HepG2 (cell line): ENCODE results near the gene FAM20A. TPM values are rescaled to one million over a fixed set of nuclear protein-coding genes. Genes with fewer than 3 reads are reported as not detected.

ENCODE experiments used
- ATAD3A ChIP-seq: sonication (generic); formaldehyde crosslinking; IDR thresholded peaks from 2 replicates; pipeline ENCODE4 v1.4.0; 2020; ENCODE audit warnings: missing genetic modification reagents
- CREB1 ChIP-seq, 2 experiments: fragments of 450-650 bp in 1 of 2; IDR thresholded peaks; 2 replicates each; pipeline ENCODE4 v1.6.1; 2016 to 2017; ENCODE audit warnings: control low read depth in 1 of 2, mild to moderate bottlenecking in 1 of 2, missing compliant biosample characterization in 1 of 2, missing genetic modification characterization in 1 of 2
- ERF ChIP-seq: IDR thresholded peaks from 2 replicates; pipeline ENCODE4 v1.6.1; 2018; ENCODE audit warnings: missing biosample characterization, missing genetic modification reagents
- HNF4A ChIP-seq: sonication (generic); formaldehyde crosslinking; IDR thresholded peaks from 2 replicates; pipeline ENCODE4 v1.4.0; 2020; ENCODE audit warnings: missing genetic modification reagents
- ISL2 ChIP-seq: sonication (generic); formaldehyde crosslinking; IDR thresholded peaks from 2 replicates; pipeline ENCODE4 v1.5.0; 2020; ENCODE audit warnings: missing genetic modification reagents
- KMT2B ChIP-seq: IDR thresholded peaks from 2 replicates; pipeline ENCODE4 v1.6.1; 2016; ENCODE audit warnings: missing genetic modification reagents, missing compliant biosample characterization
- MED1 ChIP-seq: sonication (generic); formaldehyde crosslinking; IDR thresholded peaks from 2 replicates; pipeline ENCODE4 v1.4.0; 2020; ENCODE audit warnings: missing genetic modification reagents
- NRL ChIP-seq: sonication (generic); formaldehyde crosslinking; IDR thresholded peaks from 2 replicates; pipeline ENCODE4 v1.5.0; 2020; ENCODE audit warnings: missing genetic modification reagents, mild to moderate bottlenecking, moderate library complexity, borderline replicate concordance
- PCBP1 ChIP-seq: fragments of 200-400 bp; formaldehyde crosslinking; IDR thresholded peaks from 2 replicates; pipeline ENCODE4 v1.6.1; 2017; ENCODE audit warnings: mild to moderate bottlenecking, low read depth, low read length, borderline replicate concordance
- SNAI1 ChIP-seq: sonication (generic); formaldehyde crosslinking; IDR thresholded peaks from 2 replicates; pipeline ENCODE4 v1.5.0; 2020; ENCODE audit warnings: mild to moderate bottlenecking, missing genetic modification reagents, borderline replicate concordance
- SOX5 ChIP-seq: IDR thresholded peaks from 2 replicates; pipeline ENCODE4 v1.6.1; 2016; ENCODE audit warnings: borderline replicate concordance
- SRSF4 ChIP-seq: fragments of 200-400 bp; formaldehyde crosslinking; IDR thresholded peaks from one replicate; pipeline ENCODE4 v1.6.1; 2018; ENCODE audit warnings: mild to moderate bottlenecking, low read depth, low read length, moderate library complexity; ENCODE audit not compliant: poor library complexity, severe bottlenecking
- ZFP90 ChIP-seq: sonication (generic); formaldehyde crosslinking; IDR thresholded peaks from 2 replicates; pipeline ENCODE4 v1.8.0; 2022; ENCODE audit warnings: missing genetic modification reagents, mild to moderate bottlenecking, inconsistent platforms, borderline replicate concordance
- ZNF431 ChIP-seq: sonication (generic); formaldehyde crosslinking; IDR thresholded peaks from 2 replicates; pipeline ENCODE4 v1.9.0; 2022; ENCODE audit warnings: missing genetic modification reagents, low read depth, mild to moderate bottlenecking, borderline replicate concordance
- ZNF496 ChIP-seq: sonication (generic); formaldehyde crosslinking; IDR thresholded peaks from 2 replicates; pipeline ENCODE4 v1.8.1; 2023; ENCODE audit warnings: mild to moderate bottlenecking, moderate library complexity, missing genetic modification reagents; ENCODE audit not compliant: insufficient replicate concordance
- ZNF619 ChIP-seq: sonication (generic); formaldehyde crosslinking; IDR thresholded peaks from 2 replicates; pipeline ENCODE4 v1.4.0; 2020; ENCODE audit warnings: mild to moderate bottlenecking, missing genetic modification reagents
- ZNF644 ChIP-seq: IDR thresholded peaks from 2 replicates; pipeline ENCODE4 v1.6.1; 2016; ENCODE audit warnings: low read depth
- ZNF777 ChIP-seq: sonication (generic); formaldehyde crosslinking; IDR thresholded peaks from 2 replicates; pipeline ENCODE4 v1.4.0; 2020; ENCODE audit warnings: missing genetic modification reagents
- polyA plus RNA-seq, 8 experiments: library from polyadenylated mRNA; depleted of rRNA in 3 of 8; stranded (reverse) in 7 of 8; unstranded in 1 of 8; fragments of >200 nt; fragmentation: Illumina TruSeq in 4 of 8; extraction: Trizol in 4 of 8; gene quantifications; 2 replicates each; pipeline versions ENCODE4 v1.2.1 to v1.2.3, GENCODE V29; 2011 to 2016; ENCODE audit warnings: low read depth in 4 of 8, missing spikeins in 1 of 8, mixed read lengths in 1 of 8; ENCODE audit not compliant: insufficient read depth in 1 of 8
- total RNA-seq, 5 experiments: library from RNA; depleted of rRNA; stranded (reverse); fragments of >200 nt; fragmentation: Illumina TruSeq; extraction: Trizol; gene quantifications; 2 replicates each; pipeline ENCODE4 v1.2.3, GENCODE V29; 2016; ENCODE audit warnings: low read depth in 1 of 5
- TF ChIP-seq, protein P1 (sequence below): sonication (generic); formaldehyde crosslinking; conservative IDR thresholded peaks from 2 replicates; pipeline ENCODE4 v1.4.0; 2020; ENCODE audit warnings: missing genetic modification reagents
- TF ChIP-seq, protein P2 (sequence below): sonication (generic); formaldehyde crosslinking; IDR thresholded peaks from 2 replicates; pipeline ENCODE4 v1.8.0; 2022; ENCODE audit warnings: mild to moderate bottlenecking, missing genetic modification reagents, moderate library complexity
- TF ChIP-seq, protein P3 (sequence below): sonication (generic); formaldehyde crosslinking; IDR thresholded peaks from 2 replicates; pipeline ENCODE4 v1.4.0; 2020; ENCODE audit warnings: missing genetic modification reagents; ENCODE audit errors: not compliant biosample characterization
- TF ChIP-seq, protein P4 (sequence below): sonication (generic); formaldehyde crosslinking; IDR thresholded peaks from 2 replicates; pipeline ENCODE4 v1.8.1; 2023; ENCODE audit warnings: mild to moderate bottlenecking, moderate library complexity, missing genetic modification reagents
- TF ChIP-seq, protein P5 (sequence below): sonication (generic); formaldehyde crosslinking; IDR thresholded peaks from 2 replicates; pipeline ENCODE4 v1.4.0; 2020; ENCODE audit warnings: missing genetic modification reagents

The FAM20A gene
- total and polyA plus RNA-seq, 2 of the 13 experiments (the other 11 are each of a cell fraction or from before 2014, with no cell fraction given), result 9.3 to 20.7 TPM

DNA sequence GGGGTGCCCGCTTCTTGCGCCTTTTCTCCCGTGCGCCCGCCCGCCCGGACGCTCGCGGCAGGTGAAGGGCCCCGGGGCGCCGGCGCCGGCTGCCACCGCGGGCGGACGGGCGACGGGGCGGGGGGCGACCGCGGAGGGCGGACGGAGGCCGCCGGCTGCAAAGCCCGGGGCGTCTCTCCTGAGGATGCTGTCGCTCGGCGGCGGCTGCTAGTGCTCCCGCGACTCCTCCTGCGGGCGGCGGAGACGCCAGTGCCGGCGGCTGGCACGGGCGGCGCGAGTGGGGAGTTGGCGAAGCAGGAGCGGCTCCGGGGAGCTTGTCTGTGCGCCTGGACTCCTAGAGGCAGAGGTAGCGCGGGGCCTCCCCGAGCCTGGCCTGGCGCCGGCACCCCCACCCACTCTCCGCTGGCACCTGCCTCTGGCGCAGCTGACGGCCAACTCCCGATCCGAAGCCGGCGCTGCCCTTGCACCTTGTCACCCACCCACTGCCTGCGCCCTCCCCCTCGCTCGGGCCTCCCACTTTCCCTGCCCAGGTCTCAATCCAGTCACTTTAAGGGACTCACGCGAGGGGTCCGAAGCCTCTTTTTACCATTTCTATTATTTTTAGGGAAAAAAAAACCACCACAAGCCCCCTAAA, at the start of gene FAM20A (continued):
- TF ChIP-seq, protein P1, sequence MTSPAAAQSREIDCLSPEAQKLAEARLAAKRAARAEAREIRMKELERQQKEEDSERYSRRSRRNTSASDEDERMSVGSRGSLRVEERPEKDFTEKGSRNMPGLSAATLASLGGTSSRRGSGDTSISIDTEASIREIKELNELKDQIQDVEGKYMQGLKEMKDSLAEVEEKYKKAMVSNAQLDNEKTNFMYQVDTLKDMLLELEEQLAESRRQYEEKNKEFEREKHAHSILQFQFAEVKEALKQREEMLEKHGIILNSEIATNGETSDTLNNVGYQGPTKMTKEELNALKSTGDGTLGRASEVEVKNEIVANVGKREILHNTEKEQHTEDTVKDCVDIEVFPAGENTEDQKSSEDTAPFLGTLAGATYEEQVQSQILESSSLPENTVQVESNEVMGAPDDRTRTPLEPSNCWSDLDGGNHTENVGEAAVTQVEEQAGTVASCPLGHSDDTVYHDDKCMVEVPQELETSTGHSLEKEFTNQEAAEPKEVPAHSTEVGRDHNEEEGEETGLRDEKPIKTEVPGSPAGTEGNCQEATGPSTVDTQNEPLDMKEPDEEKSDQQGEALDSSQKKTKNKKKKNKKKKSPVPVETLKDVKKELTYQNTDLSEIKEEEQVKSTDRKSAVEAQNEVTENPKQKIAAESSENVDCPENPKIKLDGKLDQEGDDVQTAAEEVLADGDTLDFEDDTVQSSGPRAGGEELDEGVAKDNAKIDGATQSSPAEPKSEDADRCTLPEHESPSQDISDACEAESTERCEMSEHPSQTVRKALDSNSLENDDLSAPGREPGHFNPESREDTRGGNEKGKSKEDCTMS, result no peak
- no peak for TF ChIP-seq CREB1 (IDR thresholded peaks at IDR 0.05)
- TF ChIP-seq CREB1 (CRISPR knock-in tag; IDR thresholded peaks at IDR 0.05), result no peak
- TF ChIP-seq, protein P2, sequence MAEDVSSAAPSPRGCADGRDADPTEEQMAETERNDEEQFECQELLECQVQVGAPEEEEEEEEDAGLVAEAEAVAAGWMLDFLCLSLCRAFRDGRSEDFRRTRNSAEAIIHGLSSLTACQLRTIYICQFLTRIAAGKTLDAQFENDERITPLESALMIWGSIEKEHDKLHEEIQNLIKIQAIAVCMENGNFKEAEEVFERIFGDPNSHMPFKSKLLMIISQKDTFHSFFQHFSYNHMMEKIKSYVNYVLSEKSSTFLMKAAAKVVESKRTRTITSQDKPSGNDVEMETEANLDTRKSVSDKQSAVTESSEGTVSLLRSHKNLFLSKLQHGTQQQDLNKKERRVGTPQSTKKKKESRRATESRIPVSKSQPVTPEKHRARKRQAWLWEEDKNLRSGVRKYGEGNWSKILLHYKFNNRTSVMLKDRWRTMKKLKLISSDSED (CRISPR knock-in tag), result peak; percentile 59; the same call in 1 of the 2 replicates
- peak; percentile 34; the same call in 1 of the 2 replicates for TF ChIP-seq MED1 (CRISPR knock-in tag)
- TF ChIP-seq ZNF644 (CRISPR knock-in tag), result no peak
- TF ChIP-seq, protein P3, sequence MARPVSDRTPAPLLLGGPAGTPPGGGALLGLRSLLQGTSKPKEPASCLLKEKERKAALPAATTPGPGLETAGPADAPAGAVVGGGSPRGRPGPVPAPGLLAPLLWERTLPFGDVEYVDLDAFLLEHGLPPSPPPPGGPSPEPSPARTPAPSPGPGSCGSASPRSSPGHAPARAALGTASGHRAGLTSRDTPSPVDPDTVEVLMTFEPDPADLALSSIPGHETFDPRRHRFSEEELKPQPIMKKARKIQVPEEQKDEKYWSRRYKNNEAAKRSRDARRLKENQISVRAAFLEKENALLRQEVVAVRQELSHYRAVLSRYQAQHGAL (CRISPR knock-in tag), result no peak
- TF ChIP-seq KMT2B (CRISPR knock-in tag), result 0 out of 2 replicates have a peak, but pooled peaks have one; percentile 44
- TF ChIP-seq ZNF431 (CRISPR knock-in tag), result 0 out of 2 replicates have a peak, but pooled peaks have one; percentile 29
- no peak for TF ChIP-seq NRL (CRISPR knock-in tag)
- TF ChIP-seq SNAI1 (CRISPR knock-in tag), result no peak
- TF ChIP-seq, protein P4, sequence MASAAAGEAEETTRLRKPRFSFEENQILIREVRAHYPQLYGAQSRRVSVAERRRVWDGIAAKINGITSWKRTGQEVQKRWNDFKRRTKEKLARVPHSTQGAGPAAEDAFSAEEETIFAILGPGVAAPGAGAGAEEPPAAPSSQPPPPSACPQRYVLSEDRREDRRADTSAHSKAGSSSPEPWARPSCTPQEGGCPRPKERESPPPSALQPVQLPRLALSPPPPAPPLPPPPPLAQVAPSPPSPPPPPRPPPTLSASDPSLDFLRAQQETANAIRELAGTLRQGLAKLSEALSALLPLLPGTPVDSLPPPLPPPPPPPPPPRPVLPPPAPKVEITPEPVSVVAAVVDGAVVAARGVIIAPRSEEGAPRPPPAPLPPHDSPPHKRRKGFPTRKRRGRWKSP (CRISPR knock-in tag), result peak; percentile 66; the same call in 1 of the 2 replicates
- no peak for TF ChIP-seq ZFP90 (CRISPR knock-in tag)
- peak; percentile 72 for TF ChIP-seq HNF4A
- TF ChIP-seq, protein P5, sequence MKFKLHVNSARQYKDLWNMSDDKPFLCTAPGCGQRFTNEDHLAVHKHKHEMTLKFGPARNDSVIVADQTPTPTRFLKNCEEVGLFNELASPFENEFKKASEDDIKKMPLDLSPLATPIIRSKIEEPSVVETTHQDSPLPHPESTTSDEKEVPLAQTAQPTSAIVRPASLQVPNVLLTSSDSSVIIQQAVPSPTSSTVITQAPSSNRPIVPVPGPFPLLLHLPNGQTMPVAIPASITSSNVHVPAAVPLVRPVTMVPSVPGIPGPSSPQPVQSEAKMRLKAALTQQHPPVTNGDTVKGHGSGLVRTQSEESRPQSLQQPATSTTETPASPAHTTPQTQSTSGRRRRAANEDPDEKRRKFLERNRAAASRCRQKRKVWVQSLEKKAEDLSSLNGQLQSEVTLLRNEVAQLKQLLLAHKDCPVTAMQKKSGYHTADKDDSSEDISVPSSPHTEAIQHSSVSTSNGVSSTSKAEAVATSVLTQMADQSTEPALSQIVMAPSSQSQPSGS (CRISPR knock-in tag), result no peak
- peak; percentile 23; the same call in 1 of the 2 replicates for TF ChIP-seq ERF (CRISPR knock-in tag)
- no peak for TF ChIP-seq ATAD3A (CRISPR knock-in tag)
- TF ChIP-seq ZNF619 (CRISPR knock-in tag), result no peak
- no peak for TF ChIP-seq ZNF496
- no peak for TF ChIP-seq SRSF4
- TF ChIP-seq SOX5 (CRISPR knock-in tag), result peak; percentile 40; the same call in 1 of the 2 replicates
- no peak for TF ChIP-seq PCBP1
- TF ChIP-seq ZNF777 (CRISPR knock-in tag), result no peak; the same call in 1 of the 2 replicates
- TF ChIP-seq ISL2 (CRISPR knock-in tag), result peak; percentile 29; the same call in 1 of the 2 replicates
